Upper lobe of right lung (tissue), 1 donor: Measurements from ENCODE around the gene HS1BP3. TPM values are rescaled to one million over a fixed set of nuclear protein-coding genes. Genes with fewer than 3 reads are reported as not detected.

Experiments
- ATAC-seq: fragments of 200-7000 bp; cut with Tn5 transposase; one replicate; pipeline ENCODE4 v1.9.1; 2020; ENCODE audit warnings: mild to moderate bottlenecking, moderate library complexity
- DNase-seq: peaks from one replicate; pipeline ENCODE4 v3.0.0-alpha.2; 2020
- H3K27ac ChIP-seq: fragments of 200-600 bp; one replicate; pipeline ENCODE4 v1.8.0; 2022
- H3K27me3 ChIP-seq: fragments of 200-600 bp; one replicate; pipeline ENCODE4 v1.8.0; 2022; ENCODE audit warnings: mild to moderate bottlenecking
- H3K36me3 ChIP-seq: fragments of 200-600 bp; one replicate; pipeline ENCODE4 v1.8.0; 2022
- H3K4me1 ChIP-seq: fragments of 200-600 bp; one replicate; pipeline ENCODE4 v1.8.0; 2022
- H3K4me3 ChIP-seq: fragments of 200-600 bp; one replicate; pipeline ENCODE4 v1.8.0; 2022; ENCODE audit warnings: mild to moderate bottlenecking
- H3K9me3 ChIP-seq: fragments of 200-600 bp; one replicate; pipeline ENCODE4 v1.8.0; 2022
- intact Hi-C: fragments of 100-400 bp; cut with DNase I; formaldehyde crosslinking; loops from one replicate; pipeline ENCODE4 v1.11.0; 2022
- total RNA-seq: library from RNA; stranded (reverse); fragmentation: NEBNext Ultra II Directional; extraction: Animal tissue kit (Norgen Biotek cat#: 25700); gene quantifications from one replicate; pipeline ENCODE4 v1.2.1, GENCODE V29; 2021
- TF ChIP-seq, protein P1 (sequence below): fragments of 200-600 bp; IDR thresholded peaks from one replicate; pipeline ENCODE4 v1.8.0; 2022; ENCODE audit warnings: antibody characterized with exemption
- donor health status: DM: no; HTN: yes; CAD: no; lungs with severe emphysema.

Gene HS1BP3
- total RNA-seq, 1 donor from 2014 or later, result 35.8 TPM

GRCh38 chr2:20638014-20638413, 12.9 kb downstream of the HS1BP3 start:
- Histone ChIP-seq H3K27ac (no peak overlapping the region), H3K36me3 (peaks cover 48% of the 10 kb centered on the region)
- intact Hi-C loops, result loop anchor here (10.0 kb wide), 1 partner anchor 193 kb away; the partner anchor contains the start of gene RHOB

DNA sequence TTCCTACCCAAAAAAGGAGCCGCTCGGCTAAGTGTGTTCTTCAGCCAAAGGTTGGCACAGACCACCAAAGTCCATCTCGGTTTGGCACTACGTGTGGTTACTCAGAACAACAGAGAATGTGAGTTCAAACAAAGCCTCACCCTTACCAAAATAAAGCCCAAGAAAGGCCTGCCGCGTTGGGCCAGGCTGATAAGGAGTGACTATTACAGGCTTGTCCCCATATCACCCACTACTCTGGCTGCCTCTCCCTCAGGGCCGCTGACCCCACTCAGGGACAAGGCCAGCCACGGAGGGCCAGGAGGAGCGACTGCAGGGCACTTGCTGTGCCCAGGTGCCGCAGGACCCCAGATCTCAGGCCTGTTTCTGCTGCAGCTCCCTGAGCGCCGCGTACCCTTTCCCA, 13.8 kb downstream of the HS1BP3 start:
- no peak for ATAC-seq
- TF ChIP-seq, protein P1, sequence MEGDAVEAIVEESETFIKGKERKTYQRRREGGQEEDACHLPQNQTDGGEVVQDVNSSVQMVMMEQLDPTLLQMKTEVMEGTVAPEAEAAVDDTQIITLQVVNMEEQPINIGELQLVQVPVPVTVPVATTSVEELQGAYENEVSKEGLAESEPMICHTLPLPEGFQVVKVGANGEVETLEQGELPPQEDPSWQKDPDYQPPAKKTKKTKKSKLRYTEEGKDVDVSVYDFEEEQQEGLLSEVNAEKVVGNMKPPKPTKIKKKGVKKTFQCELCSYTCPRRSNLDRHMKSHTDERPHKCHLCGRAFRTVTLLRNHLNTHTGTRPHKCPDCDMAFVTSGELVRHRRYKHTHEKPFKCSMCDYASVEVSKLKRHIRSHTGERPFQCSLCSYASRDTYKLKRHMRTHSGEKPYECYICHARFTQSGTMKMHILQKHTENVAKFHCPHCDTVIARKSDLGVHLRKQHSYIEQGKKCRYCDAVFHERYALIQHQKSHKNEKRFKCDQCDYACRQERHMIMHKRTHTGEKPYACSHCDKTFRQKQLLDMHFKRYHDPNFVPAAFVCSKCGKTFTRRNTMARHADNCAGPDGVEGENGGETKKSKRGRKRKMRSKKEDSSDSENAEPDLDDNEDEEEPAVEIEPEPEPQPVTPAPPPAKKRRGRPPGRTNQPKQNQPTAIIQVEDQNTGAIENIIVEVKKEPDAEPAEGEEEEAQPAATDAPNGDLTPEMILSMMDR, result no peak
- Histone ChIP-seq H3K36me3 (peaks cover 42% of the 10 kb centered on the region), H3K9me3 (no peaks in the 10 kb centered on the region), H3K4me1 (peaks cover 24% of the 10 kb centered on the region), H3K4me3 (no peak overlapping the region), H3K27ac (no peak overlapping the region), H3K27me3 (no peaks in the 10 kb centered on the region)
- DNase-seq, result no peak
- intact Hi-C loops, result loop anchor here (10.0 kb wide), 1 partner anchor 192 kb away; the partner anchor contains the start of gene RHOB

More at GRCh38 chr2:20638014-20638413, 12.9 kb downstream of the HS1BP3 start:
- ATAC-seq, result no peak
- Histone ChIP-seq H3K27me3 (no peaks in the 10 kb centered on the region), H3K9me3 (no peaks in the 10 kb centered on the region), H3K4me3 (no peak overlapping the region), H3K4me1 (peaks cover 23% of the 10 kb centered on the region)
- TF ChIP-seq, protein P1, result no peak
- no peak for DNase-seq

DNA sequence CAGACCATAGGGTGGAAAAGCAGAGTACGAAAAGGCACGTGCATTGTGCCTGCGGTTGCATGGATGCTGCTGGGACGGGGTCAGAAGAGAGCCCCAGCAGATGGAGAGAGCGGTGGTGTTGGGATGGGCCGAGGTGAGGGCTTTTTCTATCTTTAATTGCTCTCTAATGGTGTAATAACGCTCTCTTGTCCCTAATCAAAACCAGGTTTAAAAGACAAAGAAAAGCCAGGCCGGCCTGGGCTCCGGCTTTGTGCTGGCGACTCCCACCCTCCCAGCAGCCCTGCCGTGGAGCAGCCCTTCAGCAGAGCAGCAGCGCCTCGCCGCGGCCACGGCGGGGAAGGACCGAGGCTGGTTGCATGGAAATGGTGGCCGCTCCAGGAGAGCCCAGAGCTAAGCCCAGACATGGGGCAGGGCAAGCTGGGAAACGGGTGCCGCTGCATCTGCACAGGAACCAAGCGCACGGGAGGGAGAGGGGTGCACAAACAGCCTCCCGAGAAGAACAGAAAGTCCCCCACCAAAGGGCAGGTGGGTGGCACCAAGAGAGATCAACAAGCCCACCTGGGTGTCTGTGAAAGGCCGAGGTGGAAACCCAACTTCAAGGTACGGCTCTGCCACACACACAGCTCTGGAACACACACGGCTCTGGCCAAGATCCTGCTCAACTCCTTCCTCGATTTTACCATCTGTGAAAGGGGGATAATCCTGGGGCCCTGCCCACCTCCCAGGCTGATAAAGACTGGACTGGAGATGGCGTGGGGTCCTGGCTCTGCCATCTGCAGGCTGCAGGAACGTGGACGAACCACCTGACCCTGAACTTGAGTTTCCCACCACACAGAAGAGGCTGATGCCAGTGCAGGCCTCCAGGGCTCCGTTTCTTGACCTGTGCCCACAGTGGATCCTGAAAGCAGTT, 15.0 kb downstream of the HS1BP3 start:
- peak overlapping the region; percentile 70 for H3K27ac ChIP-seq
- peak; percentile 85 for ATAC-seq
- DNase-seq, result peak; percentile 90
- peaks cover 24% of the 10 kb centered on the region for H3K4me1 ChIP-seq
- H3K9me3 ChIP-seq, result no peaks in the 10 kb centered on the region
- TF ChIP-seq, protein P1, result peak; percentile 89
- no peaks in the 10 kb centered on the region for H3K27me3 ChIP-seq
- no peak overlapping the region for H3K4me3 ChIP-seq
- peaks cover 30% of the 10 kb centered on the region for H3K36me3 ChIP-seq
- intact Hi-C loops, result loop anchor here (10.0 kb wide), 1 partner anchor 191 kb away; the partner anchor contains the start of gene RHOB

- Histone ChIP-seq H3K27ac (peak overlapping the region; percentile 70), H3K4me3 (no peak overlapping the region), H3K9me3 (no peaks in the 10 kb centered on the region), H3K27me3 (no peaks in the 10 kb centered on the region), H3K4me1 (peaks cover 24% of the 10 kb centered on the region), H3K36me3 (peaks cover 21% of the 10 kb centered on the region)
- intact Hi-C loops, result loop anchor here (10.0 kb wide), 1 partner anchor 190 kb away; the partner anchor contains the start of gene RHOB
- TF ChIP-seq, protein P1, result no peak
- ATAC-seq (no peak), DNase-seq (no peak)
Observed at GRCh38 chr2:20635113-20635510, 15.8 kb downstream of the HS1BP3 start.

DNA sequence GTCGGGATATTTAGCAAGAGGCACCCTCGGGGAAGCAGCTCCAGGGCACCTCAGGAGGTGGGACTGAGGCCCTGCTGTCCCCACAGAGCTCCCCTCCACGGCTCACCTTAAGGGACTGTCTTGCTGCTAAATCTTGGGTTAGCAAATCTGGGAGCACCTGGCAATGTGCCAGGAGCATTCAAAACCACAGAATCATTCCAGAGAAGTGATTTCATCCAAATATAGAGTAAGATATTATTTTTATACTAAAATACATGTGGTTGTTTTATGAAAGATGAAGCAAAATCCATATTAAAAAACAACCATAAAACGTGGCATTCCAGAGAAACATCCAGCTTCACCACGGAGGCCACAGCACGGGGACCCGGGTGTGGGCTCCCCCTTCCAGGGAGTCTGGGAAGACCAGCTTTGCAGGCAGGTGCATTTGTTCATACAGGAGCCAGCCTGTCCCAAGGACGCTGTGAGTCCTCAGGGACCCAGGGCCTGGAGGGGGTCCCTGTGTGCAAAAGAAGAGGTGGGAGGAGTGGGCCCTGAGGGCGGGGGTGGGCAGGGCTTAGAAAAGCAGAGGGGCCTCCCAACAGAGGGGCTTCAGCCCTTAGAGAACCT, 16.3 kb downstream of the HS1BP3 start:
- ATAC-seq, result peak; percentile 1

More for the DNA sequence above, 16.3 kb downstream of the HS1BP3 start:
- Histone ChIP-seq H3K27me3 (no peaks in the 10 kb centered on the region), H3K36me3 (peaks cover 17% of the 10 kb centered on the region), H3K9me3 (no peaks in the 10 kb centered on the region), H3K4me1 (peaks cover 24% of the 10 kb centered on the region), H3K4me3 (no peak overlapping the region), H3K27ac (peak overlapping the region; percentile 70)
- intact Hi-C loops, result loop anchor here (10.0 kb wide), 1 partner anchor 190 kb away; the partner anchor contains the start of gene RHOB
- DNase-seq, result no peak
- TF ChIP-seq, protein P1, result no peak
